ENCODE results near the gene MALRD1.

DNA sequence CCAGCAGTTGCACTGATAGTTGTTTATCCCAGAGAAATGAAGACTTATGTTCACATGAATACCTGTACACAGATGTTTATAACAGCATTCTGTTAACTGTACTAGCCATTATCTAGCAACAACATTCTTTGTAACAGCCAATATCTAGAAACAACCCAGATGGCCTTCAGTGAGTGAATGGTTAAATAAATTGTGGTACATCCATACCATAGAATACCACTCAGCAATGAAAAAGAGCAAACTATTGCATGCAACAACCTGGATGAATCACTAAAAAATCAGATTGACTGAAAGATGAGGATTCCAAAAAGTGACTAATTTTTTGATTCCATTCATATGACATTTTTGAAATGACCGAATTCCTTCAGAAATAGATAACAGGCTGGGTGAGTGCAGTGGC, 360.3 kb downstream of the MALRD1 start:
- TF ChIP-seq EP300 (IDR thresholded peaks at IDR 0.05) = no peak
- TF ChIP-seq, protein P1, sequence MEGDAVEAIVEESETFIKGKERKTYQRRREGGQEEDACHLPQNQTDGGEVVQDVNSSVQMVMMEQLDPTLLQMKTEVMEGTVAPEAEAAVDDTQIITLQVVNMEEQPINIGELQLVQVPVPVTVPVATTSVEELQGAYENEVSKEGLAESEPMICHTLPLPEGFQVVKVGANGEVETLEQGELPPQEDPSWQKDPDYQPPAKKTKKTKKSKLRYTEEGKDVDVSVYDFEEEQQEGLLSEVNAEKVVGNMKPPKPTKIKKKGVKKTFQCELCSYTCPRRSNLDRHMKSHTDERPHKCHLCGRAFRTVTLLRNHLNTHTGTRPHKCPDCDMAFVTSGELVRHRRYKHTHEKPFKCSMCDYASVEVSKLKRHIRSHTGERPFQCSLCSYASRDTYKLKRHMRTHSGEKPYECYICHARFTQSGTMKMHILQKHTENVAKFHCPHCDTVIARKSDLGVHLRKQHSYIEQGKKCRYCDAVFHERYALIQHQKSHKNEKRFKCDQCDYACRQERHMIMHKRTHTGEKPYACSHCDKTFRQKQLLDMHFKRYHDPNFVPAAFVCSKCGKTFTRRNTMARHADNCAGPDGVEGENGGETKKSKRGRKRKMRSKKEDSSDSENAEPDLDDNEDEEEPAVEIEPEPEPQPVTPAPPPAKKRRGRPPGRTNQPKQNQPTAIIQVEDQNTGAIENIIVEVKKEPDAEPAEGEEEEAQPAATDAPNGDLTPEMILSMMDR (IDR thresholded peaks at IDR 0.05) = no peak
- TF ChIP-seq POLR2AphosphoS5 (IDR thresholded peaks at IDR 0.05) = no peak
- TF ChIP-seq POLR2A (IDR thresholded peaks at IDR 0.05) = no peak

Measured in sigmoid colon (tissue), 4 donors.